ENCODE results near the gene ANKRD55. TPM values are rescaled to one million over a fixed set of nuclear protein-coding genes. Genes with fewer than 3 reads are reported as not detected.

Gene ANKRD55
- total RNA-seq, 1 experiment from 2014 or later, result not detected

GRCh38 chr5:56200971-56201666 lies 32.0 kb downstream of the ANKRD55 start:
- ChIA-PET POLR2A (ENCODE audit: unreplicated experiment) (no interaction called here), CTCF (interaction anchor here (0.6 kb wide), 1 partner anchor 265 kb away, joined by 3 read pairs; no protein-coding TSS in a partner anchor)
- Histone ChIP-seq H3K9me2 (replicated peaks; ENCODE audit: low read length) (no peaks in the 10 kb centered on the region), H4K20me1 (ENCODE audit: low read length) (no peaks in the 10 kb centered on the region), H3K9ac (ENCODE audit: low read length) (no peak overlapping the region), H3F3A (ENCODE audit: low read length, unreplicated experiment) (no peaks in the 10 kb centered on the region), H3K4me1 (ENCODE audit: insufficient read depth, low read length) (peaks cover 5% of the 10 kb centered on the region; the same call in 1 of the 2 replicates), H3K9me3 (ENCODE audit: low read length) (no peaks in the 10 kb centered on the region), H3K36me3 (ENCODE audit: low read depth, low read length) (no peaks in the 10 kb centered on the region), H3K27ac (ENCODE audit: low read length) (no peak overlapping the region), H2AFZ (ENCODE audit: low read length) (no peak overlapping the region), H3K4me2 (ENCODE audit: low read length) (no peak overlapping the region), H3K27me3 (ENCODE audit: low read length) (no peaks in the 10 kb centered on the region), H3K4me3 (ENCODE audit: low read length) (no peak overlapping the region), H3K79me2 (ENCODE audit: low read length) (no peaks in the 10 kb centered on the region)
- BruUV-seq (replicated peaks), result no TSS peak
- peak; percentile 99 for ATAC-seq
- no peak for TF ChIP-seq EZH2 (IDR thresholded peaks at IDR 0.05; ENCODE audit: low read length, unreplicated experiment)
- no peak for TF ChIP-seq EZH2phosphoT487 (IDR thresholded peaks at IDR 0.05; ENCODE audit: borderline replicate concordance, low read length)
- TF ChIP-seq CTCF (conservative IDR thresholded peaks at IDR 0.05; ENCODE audit: low read depth, low read length), result peak; percentile 85
- intact Hi-C loops (cut with micrococcal nuclease), result loop anchor here (1.0 kb wide), 3 partner anchors 218 to 265 kb away; no protein-coding TSS in a partner anchor
- peak; percentile 71 for DNase-seq

GRCh38 chr5:56195016-56195415 lies 38.1 kb downstream of the ANKRD55 start:
- Histone ChIP-seq H3K4me1 (ENCODE audit: insufficient read depth, low read length) (no peaks in the 10 kb centered on the region), H3K4me3 (ENCODE audit: low read length) (no peak overlapping the region), H3F3A (ENCODE audit: low read length, unreplicated experiment) (no peaks in the 10 kb centered on the region), H2AFZ (ENCODE audit: low read length) (no peak overlapping the region), H3K4me2 (ENCODE audit: low read length) (no peak overlapping the region), H3K9me2 (replicated peaks; ENCODE audit: low read length) (no peaks in the 10 kb centered on the region), H3K36me3 (ENCODE audit: low read depth, low read length) (no peaks in the 10 kb centered on the region), H3K9ac (ENCODE audit: low read length) (no peak overlapping the region), H3K79me2 (ENCODE audit: low read length) (no peaks in the 10 kb centered on the region), H3K9me3 (ENCODE audit: low read length) (no peaks in the 10 kb centered on the region), H4K20me1 (ENCODE audit: low read length) (no peaks in the 10 kb centered on the region), H3K27ac (ENCODE audit: low read length) (no peak overlapping the region), H3K27me3 (ENCODE audit: low read length) (no peaks in the 10 kb centered on the region)
- no peak for TF ChIP-seq EZH2phosphoT487 (IDR thresholded peaks at IDR 0.05; ENCODE audit: borderline replicate concordance, low read length)
- no peak for TF ChIP-seq EZH2 (IDR thresholded peaks at IDR 0.05; ENCODE audit: low read length, unreplicated experiment)
- no peak for TF ChIP-seq CTCF (conservative IDR thresholded peaks at IDR 0.05; ENCODE audit: low read depth, low read length)
- ChIA-PET POLR2A (ENCODE audit: unreplicated experiment) (no interaction called here), CTCF (no interaction called here)
- intact Hi-C loops (cut with micrococcal nuclease), result loop anchor here (10.0 kb wide), 1 partner anchor 100 kb away; no protein-coding TSS in a partner anchor
- ATAC-seq, result no peak
- no peak for DNase-seq
- no TSS peak for BruUV-seq (replicated peaks)

GRCh38 chr5:56192246-56192645 lies 40.9 kb downstream of the ANKRD55 start:
- H3K9me2 ChIP-seq (replicated peaks; ENCODE audit: low read length), result no peaks in the 10 kb centered on the region
- ChIA-PET POLR2A (ENCODE audit: unreplicated experiment) (no interaction called here), CTCF (no interaction called here)
- DNase-seq (no peak), ATAC-seq (no peak)
- H3K4me2 ChIP-seq (ENCODE audit: low read length), result no peak overlapping the region
- H3K4me1 ChIP-seq (ENCODE audit: insufficient read depth, low read length), result no peaks in the 10 kb centered on the region
- no peak overlapping the region for H3K4me3 ChIP-seq (ENCODE audit: low read length)
- no peaks in the 10 kb centered on the region for H4K20me1 ChIP-seq (ENCODE audit: low read length)
- H2AFZ ChIP-seq (ENCODE audit: low read length), result no peak overlapping the region
- no peaks in the 10 kb centered on the region for H3K27me3 ChIP-seq (ENCODE audit: low read length)
- no peak for TF ChIP-seq EZH2phosphoT487 (IDR thresholded peaks at IDR 0.05; ENCODE audit: borderline replicate concordance, low read length)
- no peak for TF ChIP-seq EZH2 (IDR thresholded peaks at IDR 0.05; ENCODE audit: low read length, unreplicated experiment)
- TF ChIP-seq CTCF (conservative IDR thresholded peaks at IDR 0.05; ENCODE audit: low read depth, low read length), result no peak
- no peaks in the 10 kb centered on the region for H3F3A ChIP-seq (ENCODE audit: low read length, unreplicated experiment)
- intact Hi-C loops (cut with micrococcal nuclease), result loop anchor here (10.0 kb wide), 1 partner anchor 97 kb away; no protein-coding TSS in a partner anchor
- H3K79me2 ChIP-seq (ENCODE audit: low read length), result no peaks in the 10 kb centered on the region
- H3K27ac ChIP-seq (ENCODE audit: low read length), result no peak overlapping the region
- H3K9me3 ChIP-seq (ENCODE audit: low read length), result no peaks in the 10 kb centered on the region
- no peaks in the 10 kb centered on the region for H3K36me3 ChIP-seq (ENCODE audit: low read depth, low read length)
- no peak overlapping the region for H3K9ac ChIP-seq (ENCODE audit: low read length)
- BruUV-seq (replicated peaks), result no TSS peak
